Measurements from ENCODE around the gene GUCA2A.
"Not testable (repeated sequence)": the region's sequence is repeated elsewhere in the genome, so short reads cannot be mapped to it uniquely, and the experiment has no call there.

Gene GUCA2A

GRCh38 chr1:42164551-42165420, at the start of gene GUCA2A:
TSS of gene GUCA2A (minus strand) at chr1:42164745. CDS start at chr1:42164712, 33 bp downstream.
- DNase-seq (ENCODE audit: low spot score) (no peak), FAIRE-seq (no peak)

- FAIRE-seq = no peak
- DNase-seq (ENCODE audit: low spot score) = no peak
These were observed 46.7 kb upstream of the GUCA2A start for GRCh38 chr1:42211224-42211623.

- FAIRE-seq = no peak
- DNase-seq (ENCODE audit: low spot score) = no peak
These were observed 46.0 kb upstream of the GUCA2A start for GRCh38 chr1:42210421-42211133.

- DNase-seq (ENCODE audit: low spot score) (no peak), FAIRE-seq (no peak)
These were observed 45.1 kb upstream of the GUCA2A start for GRCh38 chr1:42209526-42210251.

GRCh38 chr1:42206930-42207329, 42.4 kb upstream of the GUCA2A start:
- DNase-seq (ENCODE audit: low spot score); FAIRE-seq: not testable (repeated sequence)

- no peak for FAIRE-seq
- DNase-seq (ENCODE audit: low spot score) = no peak
These were observed 41.6 kb upstream of the GUCA2A start for GRCh38 chr1:42206164-42206563.

GRCh38 chr1:42201986-42202385, 37.4 kb upstream of the GUCA2A start:
- DNase-seq (ENCODE audit: low spot score) (no peak), FAIRE-seq (no peak)

- FAIRE-seq = no peak
These were observed 33.7 kb upstream of the GUCA2A start for GRCh38 chr1:42198251-42198650.

GRCh38 chr1:42195841-42196240, 31.3 kb upstream of the GUCA2A start:
- no peak for DNase-seq (ENCODE audit: low spot score)

More at GRCh38 chr1:42198251-42198650, 33.7 kb upstream of the GUCA2A start:
- no peak for DNase-seq (ENCODE audit: low spot score)

GRCh38 chr1:42192106-42192505, 27.6 kb upstream of the GUCA2A start:
- FAIRE-seq = no peak
- no peak for DNase-seq (ENCODE audit: low spot score)

More at GRCh38 chr1:42195841-42196240, 31.3 kb upstream of the GUCA2A start:
- FAIRE-seq = no peak

- DNase-seq (ENCODE audit: low spot score) (no peak), FAIRE-seq (no peak)
These were observed 26.8 kb upstream of the GUCA2A start for GRCh38 chr1:42191319-42191718.

- FAIRE-seq = no peak
These were observed 25.6 kb upstream of the GUCA2A start for GRCh38 chr1:42189931-42190853.

GRCh38 chr1:42186152-42186551, 21.6 kb upstream of the GUCA2A start:
- no peak for FAIRE-seq
- DNase-seq (ENCODE audit: low spot score) = no peak

More at GRCh38 chr1:42189931-42190853, 25.6 kb upstream of the GUCA2A start:
- no peak for DNase-seq (ENCODE audit: low spot score)

GRCh38 chr1:42184616-42185015, 20.1 kb upstream of the GUCA2A start:
- FAIRE-seq = no peak
- no peak for DNase-seq (ENCODE audit: low spot score)

- DNase-seq (ENCODE audit: low spot score) (no peak), FAIRE-seq (no peak)
These were observed 19.4 kb upstream of the GUCA2A start for GRCh38 chr1:42183957-42184268.

GRCh38 chr1:42183210-42183956, 18.8 kb upstream of the GUCA2A start:
- no peak for DNase-seq (ENCODE audit: low spot score)
- FAIRE-seq = no peak

GRCh38 chr1:42181687-42182086, 17.1 kb upstream of the GUCA2A start:
- DNase-seq (ENCODE audit: low spot score) (no peak), FAIRE-seq (no peak)

GRCh38 chr1:42179900-42180329, 15.4 kb upstream of the GUCA2A start:
- no peak for FAIRE-seq

GRCh38 chr1:42179275-42179674, 14.7 kb upstream of the GUCA2A start:
- no peak for FAIRE-seq
- no peak for DNase-seq (ENCODE audit: low spot score)

More at GRCh38 chr1:42179900-42180329, 15.4 kb upstream of the GUCA2A start:
- no peak for DNase-seq (ENCODE audit: low spot score)

- DNase-seq (ENCODE audit: low spot score) = no peak
- no peak for FAIRE-seq
These were observed 13.7 kb upstream of the GUCA2A start for GRCh38 chr1:42178249-42178648.

All from RCC 7860 (cell line).